HG02852 (cell line): ENCODE results near the gene KLHDC8B.
"Not testable (repeated sequence)": the region's sequence is repeated elsewhere in the genome, so short reads cannot be mapped to it uniquely, and the experiment has no call there.

Source experiments
- ATAC-seq: cut with Tn5 transposase; IDR thresholded peaks from one replicate; pipeline ENCODE4 v1.9.1; 2021; ENCODE audit warnings: mild to moderate bottlenecking, moderate library complexity; ENCODE audit not compliant: unreplicated experiment

The KLHDC8B gene

GRCh38 chr3:49181351-49181750 lies 10.0 kb downstream of the KLHDC8B start:
- no peak for ATAC-seq

- no peak for ATAC-seq
Observed at GRCh38 chr3:49182682-49183081, 11.3 kb downstream of the KLHDC8B start.

- ATAC-seq = no peak
Observed at GRCh38 chr3:49183873-49184272, 12.5 kb downstream of the KLHDC8B start.

GRCh38 chr3:49191741-49192140 lies 20.3 kb downstream of the KLHDC8B start:
- no peak for ATAC-seq

- no peak for ATAC-seq
Observed at GRCh38 chr3:49198161-49198560, 26.8 kb downstream of the KLHDC8B start.

GRCh38 chr3:49198611-49199230 lies 27.3 kb downstream of the KLHDC8B start:
- no peak for ATAC-seq

- no peak for ATAC-seq
Observed at GRCh38 chr3:49199239-49199899, 28.0 kb downstream of the KLHDC8B start.

GRCh38 chr3:49199900-49200281 lies 28.5 kb downstream of the KLHDC8B start:
- no peak for ATAC-seq

GRCh38 chr3:49213541-49213943 lies 42.1 kb downstream of the KLHDC8B start:
- ATAC-seq = no peak

GRCh38 chr3:49213998-49214397 lies 42.6 kb downstream of the KLHDC8B start:
- no peak for ATAC-seq

GRCh38 chr3:49216687-49217086 lies 45.3 kb downstream of the KLHDC8B start:
- not testable (repeated sequence) for ATAC-seq

GRCh38 chr3:49217108-49217507 lies 45.7 kb downstream of the KLHDC8B start:
- ATAC-seq = not testable (repeated sequence)

- ATAC-seq = no peak
Observed at GRCh38 chr3:49217688-49218470, 46.5 kb downstream of the KLHDC8B start.

- ATAC-seq = not testable (repeated sequence)
Observed at GRCh38 chr3:49218471-49218989, 47.1 kb downstream of the KLHDC8B start.

- no peak for ATAC-seq
Observed at GRCh38 chr3:49219132-49219531, 47.7 kb downstream of the KLHDC8B start.

GRCh38 chr3:49220985-49221563 lies 49.7 kb downstream of the KLHDC8B start:
- not testable (repeated sequence) for ATAC-seq

GRCh38 chr3:49222002-49222401 lies 50.6 kb downstream of the KLHDC8B start:
- no peak for ATAC-seq
